ENCODE data around the gene FGF12. TPM values are rescaled to one million over a fixed set of nuclear protein-coding genes. Genes with fewer than 3 reads are reported as not detected.

FGF12 gene
- total and polyA plus RNA-seq, 2 of the 13 experiments (the other 11 are each of a cell fraction or from before 2014, with no cell fraction given) = 0.07 TPM; not detected in 1

DNA sequence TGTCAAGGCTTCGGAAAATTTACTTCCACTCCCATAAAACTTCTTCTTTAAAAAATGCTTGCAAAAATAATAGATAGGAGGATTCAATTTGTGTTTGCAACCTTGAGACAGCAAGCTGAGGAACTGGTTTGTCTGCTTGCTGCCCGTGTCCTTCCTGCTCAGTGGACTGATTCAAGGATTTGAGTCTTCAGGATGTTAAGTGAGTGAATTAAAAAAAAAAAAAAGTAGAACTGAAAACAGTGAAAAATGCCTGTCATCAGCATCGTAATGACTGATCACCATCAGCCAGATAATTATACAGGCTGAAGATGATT, 453.7 kb downstream of the FGF12 start:
- in situ Hi-C loops (cut with HindIII; ENCODE audit: extremely low pct_ligation_motif_present, low pct_unique_long_range_greater_than_20kb) (no loop called here), intact Hi-C loops (cut with micrococcal nuclease; ENCODE audit: unreplicated experiment) (no loop called here)
- ATAC-seq = no peak
- BruUV-seq (replicated peaks) = no TSS peak
- WGBS (ENCODE audit: low lambda C conversion rate) = 0% methylated on average over 3 of the region's 3 CpGs
- Histone ChIP-seq H3K27me3 (ENCODE audit: control insufficient read depth in 1 of 2, insufficient read depth in 2 of 2, low read length in 2 of 2) (no peaks in the 10 kb centered on the region), H3K4me2 (ENCODE audit: low read depth, low read length) (no peak overlapping the region), H3K79me2 (ENCODE audit: insufficient read depth, low read length) (no peaks in the 10 kb centered on the region), H3K4me1 (ENCODE audit: insufficient read depth, low read length) (no peaks in the 10 kb centered on the region), H4K20me1 (ENCODE audit: insufficient read depth, low read length) (no peaks in the 10 kb centered on the region), H2AFZ (ENCODE audit: low read length) (no peak overlapping the region), H3K4me3 (replicated peaks in 1 of 3; ENCODE audit: insufficient read depth in 1 of 3, low read depth in 2 of 3, low read length in 3 of 3) (no peak overlapping the region), H3K27ac (ENCODE audit: extremely low read length, insufficient read depth, low read length) (no peak overlapping the region), H3K9ac (ENCODE audit: insufficient read depth, low read depth, low read length) (no peak overlapping the region), H3K9me3 (ENCODE audit: low read length) (no peaks in the 10 kb centered on the region), H3K36me3 (replicated peaks in 1 of 2; ENCODE audit: control insufficient read depth in 1 of 2, insufficient read depth in 2 of 2, low read length in 2 of 2) (no peaks in the 10 kb centered on the region)
- DNase-seq (ENCODE audit: low spot score) = no peak
- ChIA-PET CTCF (ENCODE audit: low intra/inter-chr PET ratio, low total read pairs) (no interaction called here), POLR2A (no interaction called here)
- FAIRE-seq = no peak
- TF ChIP-seq, protein P1, sequence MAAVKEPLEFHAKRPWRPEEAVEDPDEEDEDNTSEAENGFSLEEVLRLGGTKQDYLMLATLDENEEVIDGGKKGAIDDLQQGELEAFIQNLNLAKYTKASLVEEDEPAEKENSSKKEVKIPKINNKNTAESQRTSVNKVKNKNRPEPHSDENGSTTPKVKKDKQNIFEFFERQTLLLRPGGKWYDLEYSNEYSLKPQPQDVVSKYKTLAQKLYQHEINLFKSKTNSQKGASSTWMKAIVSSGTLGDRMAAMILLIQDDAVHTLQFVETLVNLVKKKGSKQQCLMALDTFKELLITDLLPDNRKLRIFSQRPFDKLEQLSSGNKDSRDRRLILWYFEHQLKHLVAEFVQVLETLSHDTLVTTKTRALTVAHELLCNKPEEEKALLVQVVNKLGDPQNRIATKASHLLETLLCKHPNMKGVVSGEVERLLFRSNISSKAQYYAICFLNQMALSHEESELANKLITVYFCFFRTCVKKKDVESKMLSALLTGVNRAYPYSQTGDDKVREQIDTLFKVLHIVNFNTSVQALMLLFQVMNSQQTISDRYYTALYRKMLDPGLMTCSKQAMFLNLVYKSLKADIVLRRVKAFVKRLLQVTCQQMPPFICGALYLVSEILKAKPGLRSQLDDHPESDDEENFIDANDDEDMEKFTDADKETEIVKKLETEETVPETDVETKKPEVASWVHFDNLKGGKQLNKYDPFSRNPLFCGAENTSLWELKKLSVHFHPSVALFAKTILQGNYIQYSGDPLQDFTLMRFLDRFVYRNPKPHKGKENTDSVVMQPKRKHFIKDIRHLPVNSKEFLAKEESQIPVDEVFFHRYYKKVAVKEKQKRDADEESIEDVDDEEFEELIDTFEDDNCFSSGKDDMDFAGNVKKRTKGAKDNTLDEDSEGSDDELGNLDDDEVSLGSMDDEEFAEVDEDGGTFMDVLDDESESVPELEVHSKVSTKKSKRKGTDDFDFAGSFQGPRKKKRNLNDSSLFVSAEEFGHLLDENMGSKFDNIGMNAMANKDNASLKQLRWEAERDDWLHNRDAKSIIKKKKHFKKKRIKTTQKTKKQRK (IDR thresholded peaks at IDR 0.05; ENCODE audit: low read length) = no peak
- TF ChIP-seq ZMYM2 (CRISPR knock-in tag; IDR thresholded peaks at IDR 0.05) = no peak
- TF ChIP-seq, protein P2, sequence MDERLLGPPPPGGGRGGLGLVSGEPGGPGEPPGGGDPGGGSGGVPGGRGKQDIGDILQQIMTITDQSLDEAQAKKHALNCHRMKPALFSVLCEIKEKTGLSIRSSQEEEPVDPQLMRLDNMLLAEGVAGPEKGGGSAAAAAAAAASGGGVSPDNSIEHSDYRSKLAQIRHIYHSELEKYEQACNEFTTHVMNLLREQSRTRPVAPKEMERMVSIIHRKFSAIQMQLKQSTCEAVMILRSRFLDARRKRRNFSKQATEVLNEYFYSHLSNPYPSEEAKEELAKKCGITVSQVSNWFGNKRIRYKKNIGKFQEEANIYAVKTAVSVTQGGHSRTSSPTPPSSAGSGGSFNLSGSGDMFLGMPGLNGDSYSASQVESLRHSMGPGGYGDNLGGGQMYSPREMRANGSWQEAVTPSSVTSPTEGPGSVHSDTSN (CRISPR knock-in tag; IDR thresholded peaks at IDR 0.05) = no peak
- no peak for TF ChIP-seq CSRNP2 (CRISPR knock-in tag; conservative IDR thresholded peaks at IDR 0.05; ENCODE audit: low read depth)

Data from HepG2 (cell line).